Measurements from ENCODE around the gene GOLGA8A.
"Not testable (repeated sequence)": the region's sequence is repeated elsewhere in the genome, so short reads cannot be mapped to it uniquely, and the experiment has no call there.

Gene GOLGA8A

DNA sequence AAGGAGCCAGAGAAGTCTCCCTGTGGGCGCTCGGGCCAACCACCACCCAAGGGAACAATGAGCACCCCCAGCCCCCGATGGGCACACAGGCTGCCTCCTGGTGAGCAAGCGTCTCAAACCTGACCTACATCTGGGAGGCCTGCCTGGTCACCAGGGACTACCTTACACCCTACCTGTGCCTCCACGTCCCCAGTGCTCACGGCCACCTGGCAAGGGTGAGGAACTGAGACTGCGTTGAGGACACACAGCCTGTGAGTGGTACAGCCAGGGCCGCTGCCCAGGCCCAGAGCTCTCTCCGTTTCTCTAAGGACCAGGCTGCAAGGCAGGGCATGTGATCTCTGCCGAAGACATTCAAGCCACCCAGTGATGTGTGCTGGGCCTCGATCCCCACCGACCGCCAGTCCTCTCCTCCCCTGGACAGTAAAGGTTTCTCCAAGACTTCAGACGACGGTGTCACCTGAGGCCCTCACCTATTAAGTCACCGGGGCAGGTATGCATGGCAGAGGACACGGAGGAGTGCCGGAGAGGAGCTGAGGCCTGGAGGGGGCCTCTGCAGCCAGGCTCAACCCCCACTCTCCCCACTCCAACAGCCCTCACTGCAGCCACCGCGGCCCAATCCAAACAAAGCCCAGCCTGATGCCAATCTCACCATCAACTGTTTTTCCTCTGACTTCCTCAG, 2.8 kb downstream of the GOLGA8A start:
- Mint-ChIP-seq H3K27ac (no peak overlapping the region), H3K36me3 (ENCODE audit: low read depth) (peaks cover 55% of the 10 kb centered on the region), H3K9me3 (no peaks in the 10 kb centered on the region), H3K27me3 (peaks cover 5% of the 10 kb centered on the region), H3K4me3 (no peak overlapping the region), H3K4me1 (ENCODE audit: low read depth) (peaks cover 24% of the 10 kb centered on the region)

DNA sequence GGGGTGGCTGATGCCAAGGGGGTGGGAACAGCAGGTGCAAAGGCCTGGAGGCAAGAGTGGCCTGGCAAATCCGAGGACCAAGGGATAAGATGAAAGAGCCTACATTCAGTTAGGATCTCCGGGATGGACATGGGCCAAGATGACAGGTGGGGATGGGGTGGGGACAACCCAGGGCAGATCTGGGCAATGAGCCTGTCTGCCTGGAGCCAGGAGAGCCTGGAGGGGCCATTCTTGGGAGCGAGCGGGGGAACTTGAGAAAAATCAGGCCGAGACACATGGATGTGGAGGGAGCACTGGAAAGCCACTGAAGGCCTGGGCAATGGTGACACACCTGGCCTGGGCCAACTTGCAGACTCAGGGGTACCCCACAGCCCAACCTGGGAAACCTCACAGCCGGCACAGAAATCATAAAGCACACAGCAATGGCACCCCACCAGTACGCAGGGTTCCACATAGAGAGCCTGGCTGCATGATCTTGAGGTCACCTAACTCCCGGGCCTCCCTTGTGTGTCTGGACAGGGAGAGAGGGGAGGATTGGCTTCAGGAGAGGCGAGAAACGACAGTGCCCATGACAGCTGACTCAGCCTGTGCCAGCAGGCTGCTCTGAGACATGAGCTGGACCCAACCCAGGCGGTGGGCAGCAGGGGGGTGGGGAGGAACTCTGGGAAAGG, 3.5 kb downstream of the GOLGA8A start:
- H3K27ac Mint-ChIP-seq, H3K4me3 Mint-ChIP-seq, H3K9me3 Mint-ChIP-seq, H3K27me3 Mint-ChIP-seq: not testable (repeated sequence)
- Mint-ChIP-seq H3K4me1 (ENCODE audit: low read depth) (peaks cover 24% of the 10 kb centered on the region), H3K36me3 (ENCODE audit: low read depth) (peaks cover 59% of the 10 kb centered on the region)

DNA sequence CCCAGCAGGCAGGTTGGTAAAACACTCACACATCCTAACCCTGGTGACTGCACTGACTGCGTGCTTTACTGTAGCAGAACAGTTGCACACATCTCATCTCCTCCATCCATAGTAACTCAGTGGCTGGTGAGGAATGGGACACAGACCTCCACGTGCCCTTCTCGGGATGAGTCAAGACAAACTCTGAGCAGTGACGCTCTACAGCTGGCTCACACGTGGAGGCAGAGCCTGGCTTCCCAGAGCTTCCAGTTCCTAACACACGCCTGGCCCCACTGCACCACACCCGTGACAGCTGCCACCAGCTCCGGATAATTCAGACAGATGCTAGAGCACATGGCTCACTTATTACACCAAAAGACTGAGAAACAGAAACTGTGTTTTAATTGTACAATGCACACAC, 7.0 kb downstream of the GOLGA8A start:
- H3K27me3 Mint-ChIP-seq; H3K4me3 Mint-ChIP-seq; H3K4me1 Mint-ChIP-seq (ENCODE audit: low read depth); H3K9me3 Mint-ChIP-seq; H3K27ac Mint-ChIP-seq: not testable (repeated sequence)
- H3K36me3 Mint-ChIP-seq (ENCODE audit: low read depth) = peaks cover 55% of the 10 kb centered on the region

DNA sequence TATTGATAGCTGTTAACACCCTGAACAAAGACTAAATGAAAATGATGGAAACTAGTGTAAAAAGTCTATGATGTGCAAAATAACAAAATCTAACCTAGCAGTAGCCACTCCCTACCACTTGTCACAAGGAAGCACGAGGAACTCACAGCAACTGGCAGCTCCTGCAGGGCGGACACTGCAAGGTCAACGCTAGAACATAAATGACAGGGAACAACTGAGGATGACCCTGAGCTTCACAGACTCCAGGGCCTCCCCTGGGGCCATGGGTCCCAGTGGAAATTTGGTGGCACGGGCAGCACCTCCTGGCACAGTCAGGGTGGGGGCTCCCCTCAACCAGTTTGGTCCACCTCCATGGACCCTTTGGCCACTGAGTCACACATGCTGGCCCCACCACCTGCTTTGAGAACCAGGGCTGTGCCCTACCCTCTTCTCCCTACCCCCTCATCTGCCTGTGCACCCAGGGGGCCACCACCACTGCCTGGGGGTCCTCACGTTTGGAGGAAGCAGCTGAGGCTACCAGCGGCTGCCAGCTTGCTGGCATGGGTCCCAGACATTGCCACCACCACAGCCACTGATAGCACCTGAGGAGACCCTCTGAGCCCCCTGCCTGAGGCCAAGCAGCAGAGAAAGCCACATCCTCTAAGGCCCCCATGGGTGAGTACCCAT, 14.1 kb downstream of the GOLGA8A start:
- H3K27me3 Mint-ChIP-seq; H3K36me3 Mint-ChIP-seq (ENCODE audit: low read depth); H3K27ac Mint-ChIP-seq; H3K9me3 Mint-ChIP-seq; H3K4me1 Mint-ChIP-seq (ENCODE audit: low read depth); H3K4me3 Mint-ChIP-seq: not testable (repeated sequence)

DNA sequence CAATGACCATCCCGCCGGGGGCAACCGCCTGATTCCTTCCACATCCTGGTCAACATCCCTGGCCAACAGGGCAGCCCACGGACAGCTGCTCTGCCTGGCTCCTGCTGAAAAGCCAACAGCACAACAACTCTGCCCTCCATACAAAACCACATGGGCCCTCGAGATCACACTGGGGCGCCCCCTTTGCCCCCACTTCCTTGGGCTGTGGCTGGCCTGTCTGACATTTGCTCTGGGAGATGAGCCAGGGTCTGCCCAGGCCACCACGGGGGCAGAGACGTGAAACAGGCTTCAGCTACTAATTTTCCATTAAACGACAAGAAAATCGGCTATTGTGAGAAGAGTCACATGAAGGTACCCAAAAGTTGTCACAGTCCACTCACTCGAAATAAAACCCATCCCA, 16.7 kb downstream of the GOLGA8A start:
- not testable (repeated sequence) for H3K4me1 Mint-ChIP-seq (ENCODE audit: low read depth); H3K9me3 Mint-ChIP-seq; H3K27me3 Mint-ChIP-seq; H3K36me3 Mint-ChIP-seq (ENCODE audit: low read depth); H3K27ac Mint-ChIP-seq; H3K4me3 Mint-ChIP-seq

DNA sequence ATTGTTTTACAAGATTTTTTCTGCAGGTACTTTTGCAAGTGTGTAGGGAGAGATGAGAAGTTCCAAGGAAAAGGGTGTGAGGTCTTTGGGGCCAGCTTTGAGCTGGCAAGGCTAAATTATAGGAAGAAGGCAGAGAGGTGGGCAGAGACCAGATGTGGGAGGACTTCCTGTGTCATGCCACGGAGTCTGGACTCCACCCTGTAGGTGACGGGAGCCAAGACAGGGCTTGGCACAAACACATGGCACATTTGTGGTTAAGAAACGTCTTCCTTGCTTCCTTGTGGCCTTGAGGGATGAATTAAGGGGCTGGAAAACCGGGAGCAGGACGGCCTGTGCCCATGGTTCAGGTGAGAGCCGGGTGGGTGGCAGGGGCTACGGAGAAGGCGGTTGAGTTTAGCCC, 19.2 kb downstream of the GOLGA8A start:
- not testable (repeated sequence) for H3K4me3 Mint-ChIP-seq; H3K27ac Mint-ChIP-seq; H3K9me3 Mint-ChIP-seq; H3K4me1 Mint-ChIP-seq (ENCODE audit: low read depth); H3K27me3 Mint-ChIP-seq; H3K36me3 Mint-ChIP-seq (ENCODE audit: low read depth)

DNA sequence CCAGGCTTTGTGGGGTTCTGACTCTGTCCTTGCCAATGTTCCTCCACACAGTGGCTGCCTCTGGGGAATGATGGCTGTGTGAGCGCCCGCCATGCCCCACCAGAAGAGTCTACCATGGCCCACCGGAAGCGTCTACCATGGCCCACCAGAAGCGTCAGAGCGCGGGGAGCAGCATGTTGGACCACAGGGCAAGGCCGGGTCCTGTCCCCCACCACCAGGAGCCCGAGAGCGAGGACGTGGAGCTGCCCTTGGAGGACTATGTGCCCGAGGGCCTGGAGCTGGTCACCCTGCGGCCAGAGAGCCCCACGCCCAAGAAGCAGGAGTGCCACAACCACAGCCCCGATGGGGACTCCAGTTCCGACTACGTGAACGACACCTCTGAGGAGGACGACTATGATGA, 28.1 kb downstream of the GOLGA8A start:
- H3K4me3 Mint-ChIP-seq; H3K4me1 Mint-ChIP-seq (ENCODE audit: low read depth); H3K27ac Mint-ChIP-seq; H3K27me3 Mint-ChIP-seq; H3K9me3 Mint-ChIP-seq; H3K36me3 Mint-ChIP-seq (ENCODE audit: low read depth): not testable (repeated sequence)

DNA sequence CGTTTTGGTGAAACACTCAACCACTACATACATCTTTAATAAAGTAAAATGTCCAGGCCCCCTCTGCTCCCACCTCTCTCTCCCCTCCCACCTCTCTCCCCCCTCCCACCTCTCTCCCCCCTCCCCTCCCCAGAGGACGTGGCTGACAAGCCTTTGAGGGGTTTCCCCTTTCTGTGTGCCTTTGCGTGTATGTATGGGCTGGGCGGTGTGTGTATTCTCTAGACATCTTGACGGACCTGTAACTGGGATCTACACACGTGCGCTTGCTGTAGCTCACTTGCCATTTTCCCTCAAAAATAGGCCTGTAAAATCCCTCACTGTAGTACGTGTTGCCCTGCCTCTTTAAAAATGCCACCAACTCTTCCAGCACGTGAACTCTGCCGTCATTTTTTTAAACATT, 28.6 kb downstream of the GOLGA8A start:
- not testable (repeated sequence) for H3K9me3 Mint-ChIP-seq; H3K36me3 Mint-ChIP-seq (ENCODE audit: low read depth); H3K4me1 Mint-ChIP-seq (ENCODE audit: low read depth); H3K4me3 Mint-ChIP-seq; H3K27ac Mint-ChIP-seq; H3K27me3 Mint-ChIP-seq

DNA sequence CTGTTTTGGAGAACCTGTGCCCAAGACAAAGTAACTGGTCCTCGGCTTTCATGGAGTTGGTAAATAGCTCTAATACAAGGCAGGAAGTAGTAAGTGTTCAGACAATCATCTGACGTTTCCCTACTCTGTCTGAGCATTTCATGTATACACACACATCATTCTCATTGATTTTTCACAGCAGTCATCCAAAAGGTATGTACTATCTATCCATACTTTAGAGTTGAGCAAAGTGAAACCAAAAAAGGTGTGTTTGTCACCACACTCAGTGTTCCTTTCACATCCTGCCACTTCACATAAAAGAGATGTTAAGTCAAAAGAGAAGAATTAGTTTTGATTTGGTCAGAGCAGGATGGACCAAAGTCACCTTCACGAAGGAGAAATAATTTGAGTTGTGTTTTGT, 33.7 kb downstream of the GOLGA8A start:
- H3K36me3 Mint-ChIP-seq (ENCODE audit: low read depth); H3K4me3 Mint-ChIP-seq; H3K27me3 Mint-ChIP-seq; H3K27ac Mint-ChIP-seq; H3K9me3 Mint-ChIP-seq; H3K4me1 Mint-ChIP-seq (ENCODE audit: low read depth): not testable (repeated sequence)

DNA sequence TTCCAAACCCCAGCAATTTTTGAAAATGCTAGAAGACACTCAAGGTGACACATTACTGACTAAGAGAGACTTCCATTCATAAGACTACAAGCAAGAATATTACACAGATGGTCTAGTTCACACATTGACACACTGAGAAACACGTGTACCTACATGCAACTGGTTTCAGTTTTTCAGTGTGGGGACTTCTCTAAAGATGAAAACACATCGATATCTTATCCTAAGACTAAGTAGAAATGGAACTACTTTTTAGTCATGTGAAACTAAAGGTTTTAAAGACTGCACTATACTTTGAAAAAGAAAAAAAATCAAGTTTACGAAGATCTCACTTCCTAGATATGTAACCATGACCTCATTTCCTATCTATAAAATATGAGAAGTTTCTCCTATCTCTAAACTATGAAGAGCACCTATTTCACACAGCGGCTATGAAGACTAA, 34.4 kb downstream of the GOLGA8A start:
- H3K4me3 Mint-ChIP-seq; H3K36me3 Mint-ChIP-seq (ENCODE audit: low read depth); H3K27ac Mint-ChIP-seq: not testable (repeated sequence)

DNA sequence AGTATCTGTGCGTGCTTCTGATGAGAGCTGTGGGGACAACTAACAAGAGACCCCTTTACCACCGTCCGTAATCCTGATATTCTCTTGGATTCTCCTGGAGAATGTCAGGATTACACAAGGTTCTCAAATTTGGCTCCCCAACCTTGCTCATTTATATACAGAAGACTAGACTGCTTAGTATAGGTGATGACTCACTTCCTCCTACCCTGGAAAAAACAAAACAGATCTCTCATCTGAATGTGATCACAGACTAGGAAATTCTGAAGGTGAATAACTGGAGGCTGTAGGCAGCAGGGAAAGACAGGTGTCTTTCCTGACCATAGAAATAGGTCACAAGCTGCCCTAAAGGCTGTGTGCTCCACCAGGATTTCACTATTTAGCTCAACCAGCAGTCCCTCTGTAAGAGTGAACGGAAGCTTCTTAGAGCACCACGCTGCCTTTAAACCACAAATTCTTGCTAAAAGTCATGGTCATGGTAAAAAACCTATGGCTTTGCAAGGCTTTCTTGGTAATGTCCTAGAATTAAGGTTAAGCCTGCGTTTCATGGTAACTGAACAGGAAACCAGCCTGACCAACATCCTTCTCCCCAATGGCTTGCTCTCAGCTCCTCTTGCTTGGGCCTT, 39.9 kb downstream of the GOLGA8A start:
- not testable (repeated sequence) for H3K36me3 Mint-ChIP-seq (ENCODE audit: low read depth); H3K4me1 Mint-ChIP-seq (ENCODE audit: low read depth); H3K4me3 Mint-ChIP-seq; H3K27me3 Mint-ChIP-seq; H3K9me3 Mint-ChIP-seq; H3K27ac Mint-ChIP-seq

More for the DNA sequence above, 34.4 kb downstream of the GOLGA8A start:
- not testable (repeated sequence) for H3K4me1 Mint-ChIP-seq (ENCODE audit: low read depth); H3K27me3 Mint-ChIP-seq; H3K9me3 Mint-ChIP-seq

DNA sequence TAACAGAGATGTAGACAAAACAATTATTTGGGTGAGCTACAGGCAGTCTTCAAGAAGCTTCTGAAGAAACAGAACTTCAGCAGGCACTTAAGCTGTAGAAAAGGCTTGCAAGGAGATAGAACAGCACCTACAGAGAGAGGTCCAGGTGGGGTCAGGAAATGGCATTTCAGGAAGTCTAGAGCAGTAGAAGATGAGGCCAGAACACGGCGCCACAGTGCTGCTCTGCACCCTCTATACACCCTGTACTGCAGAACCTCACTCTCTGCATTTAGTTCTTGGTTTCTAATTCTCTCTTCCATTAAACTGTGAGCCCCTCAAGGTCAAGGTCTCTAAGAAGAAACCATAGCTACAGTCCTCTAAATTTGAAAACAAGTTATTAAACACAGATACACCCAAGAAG, 44.6 kb downstream of the GOLGA8A start:
- not testable (repeated sequence) for H3K9me3 Mint-ChIP-seq

DNA sequence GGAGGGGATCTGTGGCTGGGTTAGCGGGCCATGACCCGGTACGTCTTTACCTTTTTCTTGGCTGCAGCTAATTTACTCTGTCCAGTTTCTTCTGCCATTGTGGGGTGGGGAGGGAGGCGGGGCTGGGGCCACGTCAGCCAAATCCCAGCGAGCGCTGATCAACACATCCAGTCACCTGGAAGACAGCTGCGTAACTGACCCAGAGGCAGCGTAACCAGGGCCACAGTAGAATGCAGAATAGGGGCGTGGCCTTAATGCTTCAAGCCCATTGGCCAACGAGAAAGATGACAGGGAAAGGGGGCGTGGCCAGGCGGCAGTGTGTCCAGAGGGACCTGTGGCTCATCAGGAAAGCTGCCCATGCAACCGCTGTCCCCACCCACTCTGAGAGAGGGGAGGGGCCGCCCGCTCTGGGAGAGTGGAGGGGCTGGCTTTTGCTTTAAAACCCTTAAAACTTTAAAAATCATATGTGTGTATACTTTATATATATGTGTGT, 48.0 kb downstream of the GOLGA8A start:
- not testable (repeated sequence) for H3K4me3 Mint-ChIP-seq; H3K9me3 Mint-ChIP-seq; H3K4me1 Mint-ChIP-seq (ENCODE audit: low read depth); H3K27ac Mint-ChIP-seq; H3K36me3 Mint-ChIP-seq (ENCODE audit: low read depth); H3K27me3 Mint-ChIP-seq

More for the DNA sequence above, 44.6 kb downstream of the GOLGA8A start:
- not testable (repeated sequence) for H3K4me1 Mint-ChIP-seq (ENCODE audit: low read depth); H3K27me3 Mint-ChIP-seq; H3K27ac Mint-ChIP-seq; H3K4me3 Mint-ChIP-seq; H3K36me3 Mint-ChIP-seq (ENCODE audit: low read depth)
